GM10266 (cell line): ENCODE measurements around the gene DST.
"Not testable (repeated sequence)": the region's sequence is repeated elsewhere in the genome, so short reads cannot be mapped to it uniquely, and the experiment has no call there.

Experiments used
- DNase-seq: peaks from one replicate; pipeline ENCODE4 v3.0.0; 2012; ENCODE audit errors: extremely low spot score
- TF ChIP-seq, protein P1 (sequence below): IDR thresholded peaks from 2 replicates; pipeline ENCODE4 v1.5.1; 2012; ENCODE audit warnings: mild to moderate bottlenecking, low read depth; ENCODE audit not compliant: control insufficient read depth, insufficient read depth; ENCODE audit errors: missing control alignments

DST gene

GRCh38 chr6:56507517-56507916, 135.2 kb downstream of the DST start:
- DNase-seq: no peak
- TF ChIP-seq, protein P1, sequence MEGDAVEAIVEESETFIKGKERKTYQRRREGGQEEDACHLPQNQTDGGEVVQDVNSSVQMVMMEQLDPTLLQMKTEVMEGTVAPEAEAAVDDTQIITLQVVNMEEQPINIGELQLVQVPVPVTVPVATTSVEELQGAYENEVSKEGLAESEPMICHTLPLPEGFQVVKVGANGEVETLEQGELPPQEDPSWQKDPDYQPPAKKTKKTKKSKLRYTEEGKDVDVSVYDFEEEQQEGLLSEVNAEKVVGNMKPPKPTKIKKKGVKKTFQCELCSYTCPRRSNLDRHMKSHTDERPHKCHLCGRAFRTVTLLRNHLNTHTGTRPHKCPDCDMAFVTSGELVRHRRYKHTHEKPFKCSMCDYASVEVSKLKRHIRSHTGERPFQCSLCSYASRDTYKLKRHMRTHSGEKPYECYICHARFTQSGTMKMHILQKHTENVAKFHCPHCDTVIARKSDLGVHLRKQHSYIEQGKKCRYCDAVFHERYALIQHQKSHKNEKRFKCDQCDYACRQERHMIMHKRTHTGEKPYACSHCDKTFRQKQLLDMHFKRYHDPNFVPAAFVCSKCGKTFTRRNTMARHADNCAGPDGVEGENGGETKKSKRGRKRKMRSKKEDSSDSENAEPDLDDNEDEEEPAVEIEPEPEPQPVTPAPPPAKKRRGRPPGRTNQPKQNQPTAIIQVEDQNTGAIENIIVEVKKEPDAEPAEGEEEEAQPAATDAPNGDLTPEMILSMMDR: no peak

GRCh38 chr6:56505512-56506260, 137.0 kb downstream of the DST start:
- DNase-seq: no peak
- TF ChIP-seq, protein P1: no peak

GRCh38 chr6:56501993-56502392, 140.7 kb downstream of the DST start:
- TF ChIP-seq, protein P1: no peak

GRCh38 chr6:56499095-56499494, 143.6 kb downstream of the DST start:
- TF ChIP-seq, protein P1: no peak
- peak; percentile 5 for DNase-seq

More at GRCh38 chr6:56501993-56502392, 140.7 kb downstream of the DST start:
- no peak for DNase-seq

DNA sequence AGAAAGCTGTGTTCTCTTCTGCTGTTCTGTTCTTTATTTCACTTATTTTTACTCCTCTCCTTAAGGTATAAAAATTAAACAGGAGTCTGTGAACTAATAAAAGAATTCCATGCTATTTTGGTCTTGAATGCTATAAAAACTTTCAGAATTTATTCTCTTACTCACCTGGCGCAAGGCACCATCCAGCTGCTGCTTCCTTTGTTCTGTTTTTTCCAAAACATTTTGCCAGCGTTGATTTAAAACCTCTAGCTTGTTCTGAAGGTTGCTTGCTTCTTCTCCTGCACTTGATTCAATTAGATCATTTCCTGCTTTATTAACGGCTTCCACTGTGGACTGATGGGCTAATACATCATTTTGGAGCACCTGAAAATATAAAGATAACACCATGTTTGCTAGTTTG, 145.0 kb downstream of the DST start:
- no peak for DNase-seq
- TF ChIP-seq, protein P1: no peak

DNA sequence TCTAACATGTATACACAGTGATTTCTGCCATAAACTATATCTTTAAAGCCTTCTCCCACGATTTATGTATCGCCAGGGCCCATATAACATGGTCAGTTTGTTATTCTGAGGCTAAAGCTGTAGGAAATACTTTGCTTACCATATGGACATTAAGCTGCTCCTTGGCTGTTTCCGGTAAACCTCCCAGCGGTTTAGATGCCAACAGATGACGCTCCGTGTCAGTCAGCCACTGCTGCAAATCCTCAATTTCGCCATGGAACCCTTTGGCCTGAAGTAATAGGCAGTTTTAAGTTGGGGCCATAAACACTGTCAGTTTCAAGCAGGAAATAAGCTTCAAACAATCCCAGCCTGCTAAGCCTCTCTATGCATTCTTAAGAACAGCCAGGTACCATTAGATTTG, 145.4 kb downstream of the DST start:
- no peak for DNase-seq

DNA sequence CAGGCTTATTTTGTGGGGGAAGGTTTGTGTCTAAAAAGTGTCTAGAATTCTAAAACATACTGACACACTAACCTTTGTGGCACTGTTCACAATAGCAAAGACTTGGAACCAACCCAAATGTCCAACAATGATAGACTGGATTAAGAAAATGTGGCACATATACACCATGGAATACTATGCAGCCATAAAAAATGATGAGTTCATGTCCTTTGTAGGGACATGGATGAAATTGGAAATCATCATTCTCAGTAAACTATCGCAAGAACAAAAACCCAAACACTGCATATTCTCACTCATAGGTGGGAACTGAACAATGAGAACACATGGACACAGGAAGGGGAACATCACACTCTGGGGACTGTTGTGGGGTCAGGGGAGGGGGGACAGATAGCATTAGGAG, 146.0 kb downstream of the DST start:
- DNase-seq: not testable (repeated sequence)

More for the DNA sequence above, 145.4 kb downstream of the DST start:
- TF ChIP-seq, protein P1: no peak
